Stimulated activated CD8-positive, alpha-beta memory T cell treated with anti-CD3 and anti-CD28 coated beads, Interleukin-4, amount 100 ng/mL, for 24 hours (primary cell): ENCODE measurements around the gene MDK.

Experiments used
- DNase-seq: peaks from one replicate; pipeline ENCODE4 v3.0.0-alpha.2; 2020; ENCODE audit warnings: low read depth

MDK gene

DNA sequence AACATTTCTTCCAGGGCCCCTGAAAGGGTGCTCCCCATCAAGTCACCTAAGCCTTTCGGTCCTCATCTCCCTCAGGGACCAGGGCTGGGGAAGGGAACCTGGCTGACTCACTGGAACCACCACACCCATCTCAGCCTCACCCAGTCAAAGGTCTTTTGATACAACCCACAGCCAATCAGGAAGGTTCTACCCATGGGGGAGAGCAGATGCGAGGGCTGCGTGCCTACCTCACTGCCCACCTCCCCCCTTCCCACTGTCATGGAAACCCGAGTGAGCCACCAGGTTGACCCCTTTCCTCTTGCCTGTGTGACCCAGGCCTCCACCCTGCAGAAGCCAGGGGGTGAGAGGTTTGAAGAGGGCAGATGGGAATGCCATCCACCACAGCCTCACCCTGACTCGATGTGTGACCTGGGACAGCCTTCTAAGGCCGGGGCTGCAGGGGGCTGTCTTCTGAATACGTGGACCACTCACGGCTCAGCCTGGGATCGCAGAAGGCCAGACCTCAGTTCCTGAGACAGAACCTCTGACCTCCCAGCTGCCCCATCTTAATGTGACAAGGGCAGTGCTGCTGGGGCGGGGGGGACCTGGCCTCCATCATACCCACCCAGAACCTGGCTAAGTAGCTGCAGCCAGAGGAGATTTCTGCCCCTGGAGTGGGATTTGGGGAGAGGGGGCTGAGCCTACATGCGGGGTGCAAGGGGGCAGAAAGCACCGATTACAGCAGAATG, 2.7 kb downstream of the MDK start:
- no peak for DNase-seq

GRCh38 chr11:46385169-46386004, 3.9 kb downstream of the MDK start:
- no peak for DNase-seq

DNA sequence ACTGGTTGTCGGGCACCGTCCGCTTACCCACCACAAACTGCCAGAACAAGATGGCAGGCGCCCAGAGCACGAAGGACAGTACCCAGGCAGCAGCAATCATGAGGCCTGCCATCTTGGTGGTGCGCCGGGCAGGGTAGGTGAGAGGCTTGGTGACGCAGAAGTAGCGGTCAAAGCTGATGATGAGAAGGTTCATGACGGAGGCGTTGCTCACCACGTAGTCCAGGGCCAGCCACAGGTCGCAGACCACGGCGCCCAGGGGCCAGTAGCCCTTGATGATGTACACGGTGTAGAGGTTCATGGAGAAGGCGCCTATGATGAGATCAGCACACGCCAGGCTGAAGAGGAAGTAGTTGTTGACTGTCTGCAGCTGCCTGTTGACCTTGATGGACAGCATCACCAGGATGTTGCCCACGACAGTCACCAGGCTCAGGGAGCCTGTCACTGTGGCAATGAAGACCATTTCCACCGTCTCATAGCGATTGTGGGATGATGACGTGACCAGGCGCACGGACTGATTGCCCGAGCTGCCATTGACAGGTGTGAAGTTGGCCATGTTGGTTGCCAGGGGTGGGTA, 4.6 kb downstream of the MDK start:
- no peak for DNase-seq

GRCh38 chr11:46386674-46387073, 5.2 kb downstream of the MDK start:
- no peak for DNase-seq

- no peak for DNase-seq
Observed at GRCh38 chr11:46387456-46387855, 6.0 kb downstream of the MDK start.

- DNase-seq: no peak
Observed at GRCh38 chr11:46387919-46388618, 6.6 kb downstream of the MDK start.

DNA sequence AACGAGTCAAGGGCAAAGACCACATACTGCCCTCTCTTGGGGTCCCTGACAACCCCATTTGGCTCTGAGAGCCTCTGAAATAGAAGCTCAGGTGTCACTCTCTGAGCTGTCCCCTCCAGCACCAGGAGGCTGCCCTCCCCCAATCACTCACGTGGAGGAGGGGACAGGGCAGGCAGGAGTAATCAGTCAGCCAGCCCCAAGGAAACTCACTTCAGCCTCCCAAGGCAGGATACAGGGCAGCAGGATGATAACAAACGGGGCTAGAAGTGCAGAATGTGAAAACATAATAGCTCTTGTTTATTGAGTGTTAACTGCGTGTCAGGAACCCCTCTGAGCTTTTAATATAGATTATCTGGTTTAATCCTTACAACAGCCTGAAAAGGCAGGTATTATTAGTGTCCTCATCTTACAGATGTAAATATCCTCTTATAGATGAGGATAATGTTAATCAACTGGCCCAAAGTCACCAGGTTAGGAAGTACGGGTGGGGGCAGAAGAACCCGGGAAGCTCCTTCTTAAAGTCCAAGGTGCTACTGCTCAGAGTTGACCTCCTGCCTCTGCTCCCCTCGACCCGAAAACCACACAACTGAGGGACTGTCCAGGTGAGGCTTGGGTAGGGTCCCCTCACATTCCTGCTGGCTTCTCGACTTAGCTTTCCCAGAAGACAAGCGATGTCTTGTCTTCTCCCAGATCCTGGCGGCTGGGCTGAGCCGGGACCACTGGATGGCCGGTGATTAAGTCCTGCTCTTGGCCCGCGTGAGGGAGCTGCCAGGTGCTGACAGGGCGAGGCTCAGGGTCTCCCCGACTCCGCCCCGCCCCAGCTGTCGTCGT, 7.4 kb downstream of the MDK start:
- DNase-seq: no peak

DNA sequence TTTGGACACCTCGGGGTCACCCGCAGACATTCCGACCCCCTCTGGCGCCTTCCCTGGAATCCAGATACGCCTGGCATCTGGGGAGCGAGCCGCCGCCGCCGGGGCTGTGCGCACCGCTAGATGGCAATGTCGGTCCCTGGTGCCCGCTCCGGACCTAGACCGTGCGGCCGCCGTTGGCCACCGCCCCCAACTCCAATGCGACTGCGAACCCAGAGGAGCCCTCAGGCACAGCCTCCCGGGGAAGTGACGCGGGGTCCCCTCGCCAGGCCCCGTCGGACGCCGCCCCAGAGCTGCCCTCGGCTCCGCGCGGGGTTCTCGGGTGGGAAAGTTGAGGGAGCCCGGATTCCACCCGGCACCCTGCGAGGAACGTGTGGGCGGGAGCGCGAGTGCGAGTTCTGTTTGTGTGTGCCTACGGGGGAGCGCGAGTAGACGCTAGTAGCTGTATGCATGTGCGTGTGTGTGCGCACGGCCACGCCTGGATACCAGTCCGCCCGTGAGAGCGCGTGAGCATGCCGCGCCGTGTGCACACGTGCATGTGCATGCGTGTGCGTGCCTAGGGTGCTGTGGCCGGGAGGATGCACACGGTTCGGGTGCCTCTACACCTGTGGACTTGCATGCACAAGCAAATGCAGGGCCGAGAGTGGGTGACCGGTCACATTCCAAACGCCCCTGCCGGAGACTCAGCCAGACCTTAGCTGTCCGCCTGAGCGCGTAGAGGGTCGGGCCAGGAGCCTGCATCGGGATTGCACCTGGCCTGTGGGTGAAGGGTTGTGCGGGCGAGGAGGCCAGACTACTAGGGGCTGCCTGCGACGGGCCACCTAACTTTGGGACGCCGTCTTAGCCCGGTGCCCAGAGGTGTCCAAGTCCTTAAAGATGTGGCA, 8.2 kb downstream of the MDK start:
- DNase-seq: peak; percentile 33

DNA sequence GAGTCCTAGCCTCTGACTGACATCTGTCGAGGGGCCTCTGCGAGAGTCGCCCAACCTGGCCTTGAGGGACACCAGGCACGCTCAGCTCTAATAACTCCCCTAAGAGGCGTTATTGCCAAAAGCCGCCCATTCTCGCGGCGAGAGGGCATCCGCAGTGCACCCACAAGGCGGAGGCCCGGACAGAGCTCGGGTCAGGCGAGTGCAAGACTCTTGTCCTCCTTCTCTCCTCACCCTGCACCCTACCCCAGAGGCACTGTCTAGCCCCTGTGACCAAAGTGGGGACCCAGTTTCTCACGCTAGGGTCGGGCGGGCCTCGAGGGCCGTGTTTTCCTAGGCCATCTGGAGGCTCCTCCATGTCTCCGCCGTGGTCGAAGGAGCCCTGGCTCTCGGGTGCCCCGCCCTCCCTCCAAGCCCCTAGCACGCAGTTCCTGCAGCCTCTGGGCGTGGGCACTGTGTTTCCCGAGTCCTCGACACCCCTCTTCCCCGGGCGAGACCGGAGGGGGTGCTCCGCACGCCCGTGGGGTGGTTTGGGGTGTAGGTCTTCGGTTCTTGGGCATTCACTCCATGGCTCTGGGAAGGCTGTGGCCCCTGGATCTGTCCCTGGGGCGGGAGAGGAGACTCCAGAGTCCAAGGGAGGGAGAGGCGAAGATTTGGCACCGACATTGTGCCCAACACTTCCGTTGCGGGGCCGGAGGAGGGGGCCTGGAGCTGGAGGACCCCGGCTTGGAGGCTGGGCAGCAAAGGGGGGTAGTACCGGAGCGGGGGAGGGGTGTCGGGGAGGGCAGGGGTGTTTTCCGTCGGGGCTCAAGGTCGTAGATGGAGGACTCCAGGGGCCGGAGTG, 9.1 kb downstream of the MDK start:
- no peak for DNase-seq

GRCh38 chr11:46391186-46391577, 9.7 kb downstream of the MDK start:
- DNase-seq: no peak

DNA sequence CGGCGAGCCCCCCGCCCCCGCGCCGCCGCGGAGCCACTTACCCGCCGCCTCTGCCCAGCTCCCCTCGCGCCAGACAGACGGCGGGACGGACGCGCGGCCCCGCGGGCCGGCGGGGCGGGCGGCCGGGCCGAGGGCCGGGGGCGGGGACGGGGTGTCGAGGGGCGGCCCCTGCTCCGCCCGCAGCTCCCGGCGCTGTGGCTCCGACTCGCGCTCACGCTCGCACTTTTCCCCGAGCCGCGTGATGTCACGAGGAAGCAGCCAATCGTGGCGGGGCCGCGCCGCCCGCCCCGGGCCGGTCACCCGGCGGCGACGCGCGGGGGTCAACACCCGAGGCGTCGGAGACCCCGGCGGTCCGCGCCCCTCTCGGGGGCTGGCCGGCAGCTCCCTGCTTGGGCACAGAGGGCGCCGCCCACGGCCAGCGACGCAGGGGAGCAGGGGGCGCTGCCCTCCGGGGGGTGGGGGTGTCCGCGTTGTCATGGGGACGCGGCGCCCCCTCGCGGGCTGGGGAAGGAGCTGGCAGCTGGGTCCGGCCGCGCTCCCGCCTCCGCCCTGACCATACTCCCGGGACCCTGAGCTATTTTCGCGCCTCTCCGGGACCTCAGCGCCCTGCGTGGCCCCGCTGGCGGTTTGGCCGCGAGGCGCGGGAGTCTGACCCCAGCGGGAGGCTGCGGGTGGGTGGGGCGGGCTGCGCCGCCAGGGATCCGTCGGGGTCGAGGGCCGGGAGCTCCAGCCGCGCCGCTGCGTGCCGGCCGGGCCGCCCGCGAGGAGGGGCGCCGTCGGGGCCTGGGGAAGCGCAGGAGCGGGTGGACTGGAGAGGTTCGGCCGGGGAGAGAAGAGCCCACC, 10.3 kb downstream of the MDK start, which contains the start of gene CHRM4:
TSS of gene CHRM4 (minus strand) at position 199 of the 843 bp plus-strand sequence. CDS start 5,219 bp downstream, outside the sequence.
- DNase-seq: no peak

DNA sequence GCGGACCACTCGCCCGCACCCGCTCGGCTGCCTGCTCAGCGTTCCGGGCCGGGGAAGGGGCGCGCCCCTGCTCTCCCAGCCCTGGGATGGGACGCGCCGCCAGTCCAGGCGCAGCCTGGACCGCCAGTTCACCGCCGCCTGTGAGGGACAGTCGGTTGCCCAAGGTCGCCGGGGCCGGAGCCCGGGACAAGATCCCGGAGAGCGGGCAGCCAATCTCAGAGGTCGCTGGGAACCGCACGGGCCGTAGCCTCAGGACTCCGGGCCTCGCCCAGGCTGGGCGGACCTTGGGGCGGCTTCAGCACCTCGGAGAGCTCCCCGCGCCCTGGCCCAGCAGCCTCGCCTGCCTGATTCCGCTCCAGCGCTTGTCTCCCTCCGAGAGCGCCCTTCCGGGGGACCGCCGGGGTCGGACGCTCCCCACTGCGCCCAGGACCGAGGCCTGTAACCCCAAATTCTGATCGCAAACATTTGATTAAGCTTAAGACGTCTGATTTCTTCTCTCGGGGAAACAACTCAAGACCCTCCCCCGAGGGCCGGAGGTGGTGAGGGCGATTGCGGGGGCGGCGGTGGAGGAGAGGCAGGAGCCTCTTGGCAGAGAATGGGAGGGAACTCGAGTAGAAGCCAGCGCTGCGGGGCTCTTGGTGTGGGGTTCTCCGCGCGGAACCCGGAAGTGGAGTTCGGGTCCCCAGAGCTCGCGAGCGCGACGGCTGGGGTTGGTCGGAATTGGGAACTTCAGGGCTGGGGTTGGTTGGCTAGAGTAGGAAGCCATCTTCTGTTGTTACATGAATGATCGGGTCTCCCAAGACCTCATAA, 11.2 kb downstream of the MDK start:
- peak; percentile 66 for DNase-seq

GRCh38 chr11:46393231-46393616, 11.8 kb downstream of the MDK start:
- no peak for DNase-seq

- no peak for DNase-seq
Observed at GRCh38 chr11:46393759-46394158, 12.3 kb downstream of the MDK start.

GRCh38 chr11:46397526-46397925, 16.1 kb downstream of the MDK start:
- no peak for DNase-seq

- no peak for DNase-seq
Observed at GRCh38 chr11:46402957-46403902, 21.8 kb downstream of the MDK start.
